ENCODE data around the gene TK1.

GRCh38 chr17:78128551-78129350, 58.1 kb downstream of the TK1 start, which contains the start of gene TMC6:
- TF ChIP-seq CTCF (IDR thresholded peaks at IDR 0.05) (no peak), POLR2AphosphoS5 (IDR thresholded peaks at IDR 0.05; ENCODE audit: low read depth, low read length) (peak; percentile 36; the same call in 1 of the 2 replicates), TCF7L2 (IDR thresholded peaks at IDR 0.05; ENCODE audit: low read depth, low read length) (no peak)
- TF ChIP-seq, protein P1, sequence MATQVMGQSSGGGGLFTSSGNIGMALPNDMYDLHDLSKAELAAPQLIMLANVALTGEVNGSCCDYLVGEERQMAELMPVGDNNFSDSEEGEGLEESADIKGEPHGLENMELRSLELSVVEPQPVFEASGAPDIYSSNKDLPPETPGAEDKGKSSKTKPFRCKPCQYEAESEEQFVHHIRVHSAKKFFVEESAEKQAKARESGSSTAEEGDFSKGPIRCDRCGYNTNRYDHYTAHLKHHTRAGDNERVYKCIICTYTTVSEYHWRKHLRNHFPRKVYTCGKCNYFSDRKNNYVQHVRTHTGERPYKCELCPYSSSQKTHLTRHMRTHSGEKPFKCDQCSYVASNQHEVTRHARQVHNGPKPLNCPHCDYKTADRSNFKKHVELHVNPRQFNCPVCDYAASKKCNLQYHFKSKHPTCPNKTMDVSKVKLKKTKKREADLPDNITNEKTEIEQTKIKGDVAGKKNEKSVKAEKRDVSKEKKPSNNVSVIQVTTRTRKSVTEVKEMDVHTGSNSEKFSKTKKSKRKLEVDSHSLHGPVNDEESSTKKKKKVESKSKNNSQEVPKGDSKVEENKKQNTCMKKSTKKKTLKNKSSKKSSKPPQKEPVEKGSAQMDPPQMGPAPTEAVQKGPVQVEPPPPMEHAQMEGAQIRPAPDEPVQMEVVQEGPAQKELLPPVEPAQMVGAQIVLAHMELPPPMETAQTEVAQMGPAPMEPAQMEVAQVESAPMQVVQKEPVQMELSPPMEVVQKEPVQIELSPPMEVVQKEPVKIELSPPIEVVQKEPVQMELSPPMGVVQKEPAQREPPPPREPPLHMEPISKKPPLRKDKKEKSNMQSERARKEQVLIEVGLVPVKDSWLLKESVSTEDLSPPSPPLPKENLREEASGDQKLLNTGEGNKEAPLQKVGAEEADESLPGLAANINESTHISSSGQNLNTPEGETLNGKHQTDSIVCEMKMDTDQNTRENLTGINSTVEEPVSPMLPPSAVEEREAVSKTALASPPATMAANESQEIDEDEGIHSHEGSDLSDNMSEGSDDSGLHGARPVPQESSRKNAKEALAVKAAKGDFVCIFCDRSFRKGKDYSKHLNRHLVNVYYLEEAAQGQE (IDR thresholded peaks at IDR 0.05; ENCODE audit: insufficient read depth in 1 of 2, low read depth in 2 of 2, low read length in 1 of 2), result no peak
